ENCODE results near the gene TMEM185B.
A peak's percentile ranks its signal among the peaks of the same experiment; 100 is the strongest.

TMEM185B gene

GRCh38 chr2:120224256-120224655 lies 1.1 kb upstream of the TMEM185B start:
- Histone ChIP-seq H3K9me2 (replicated peaks; ENCODE audit: insufficient read depth, low read length) (no peaks in the 10 kb centered on the region), H3K79me2 (ENCODE audit: low read length) (peaks cover 15% of the 10 kb centered on the region), H4K20me1 (ENCODE audit: insufficient read depth, low read length) (no peaks in the 10 kb centered on the region), H3K4me1 (ENCODE audit: low read length) (peaks cover 11% of the 10 kb centered on the region; the same call in 1 of the 2 replicates), H3K9me3 (replicated peaks; ENCODE audit: insufficient read depth, low read length) (no peaks in the 10 kb centered on the region), H3F3A (ENCODE audit: insufficient read depth, low read length) (no peaks in the 10 kb centered on the region), H3K27me3 (replicated peaks; ENCODE audit: insufficient read depth, low read length) (no peaks in the 10 kb centered on the region), H3K9ac (ENCODE audit: low read length) (no peak overlapping the region), H3K27ac (ENCODE audit: low read length) (no peak overlapping the region), H2AFZ (ENCODE audit: low read length) (no peak overlapping the region), H3K36me3 (replicated peaks; ENCODE audit: insufficient read depth, low read length) (no peaks in the 10 kb centered on the region), H3K4me2 (ENCODE audit: low read depth, low read length) (0 out of 2 replicates have a peak overlapping the region, but pooled peaks have one; percentile 77), H3K4me3 (ENCODE audit: low read length) (no peak overlapping the region)
- no peak for TF ChIP-seq EZH2phosphoT487 (IDR thresholded peaks at IDR 0.05; ENCODE audit: low read length)
- TF ChIP-seq CTCF (IDR thresholded peaks at IDR 0.05; ENCODE audit: low read length), result no peak
- TF ChIP-seq EZH2 (optimal IDR thresholded peaks at IDR 0.05; ENCODE audit: low read depth, low read length), result no peak
- DNase-seq, result no peak

GRCh38 chr2:120222186-120223033 lies 790 bp downstream of the TMEM185B start:
- peaks cover 14% of the 10 kb centered on the region for H3K79me2 ChIP-seq (ENCODE audit: low read length)
- H3K4me1 ChIP-seq (ENCODE audit: low read length), result peaks cover 11% of the 10 kb centered on the region; the same call in 1 of the 2 replicates
- no peak overlapping the region for H3K9ac ChIP-seq (ENCODE audit: low read length)
- H2AFZ ChIP-seq (ENCODE audit: low read length), result no peak overlapping the region
- H3K4me2 ChIP-seq (ENCODE audit: low read depth, low read length), result peak overlapping the region; percentile 77
- DNase-seq, result no peak
- H4K20me1 ChIP-seq (ENCODE audit: insufficient read depth, low read length), result no peaks in the 10 kb centered on the region
- H3K27me3 ChIP-seq (replicated peaks; ENCODE audit: insufficient read depth, low read length), result no peaks in the 10 kb centered on the region
- TF ChIP-seq EZH2 (optimal IDR thresholded peaks at IDR 0.05; ENCODE audit: low read depth, low read length) (no peak), CTCF (IDR thresholded peaks at IDR 0.05; ENCODE audit: low read length) (no peak), EZH2phosphoT487 (IDR thresholded peaks at IDR 0.05; ENCODE audit: low read length) (no peak)
- no peaks in the 10 kb centered on the region for H3F3A ChIP-seq (ENCODE audit: insufficient read depth, low read length)
- H3K27ac ChIP-seq (ENCODE audit: low read length), result no peak overlapping the region
- H3K9me3 ChIP-seq (replicated peaks; ENCODE audit: insufficient read depth, low read length), result no peaks in the 10 kb centered on the region
- peak overlapping the region; percentile 74 for H3K4me3 ChIP-seq (ENCODE audit: low read length)
- no peaks in the 10 kb centered on the region for H3K9me2 ChIP-seq (replicated peaks; ENCODE audit: insufficient read depth, low read length)
- H3K36me3 ChIP-seq (replicated peaks; ENCODE audit: insufficient read depth, low read length), result no peaks in the 10 kb centered on the region

- H3K79me2 ChIP-seq (ENCODE audit: low read length), result peaks cover 14% of the 10 kb centered on the region
- peaks cover 11% of the 10 kb centered on the region; the same call in 1 of the 2 replicates for H3K4me1 ChIP-seq (ENCODE audit: low read length)
- no peak overlapping the region for H3K4me3 ChIP-seq (ENCODE audit: low read length)
- no peaks in the 10 kb centered on the region for H3K9me2 ChIP-seq (replicated peaks; ENCODE audit: insufficient read depth, low read length)
- no peaks in the 10 kb centered on the region for H3F3A ChIP-seq (ENCODE audit: insufficient read depth, low read length)
- H3K27me3 ChIP-seq (replicated peaks; ENCODE audit: insufficient read depth, low read length), result no peaks in the 10 kb centered on the region
- no peak for DNase-seq
- H3K36me3 ChIP-seq (replicated peaks; ENCODE audit: insufficient read depth, low read length), result no peaks in the 10 kb centered on the region
- no peak overlapping the region for H3K9ac ChIP-seq (ENCODE audit: low read length)
- no peak overlapping the region for H3K4me2 ChIP-seq (ENCODE audit: low read depth, low read length)
- H4K20me1 ChIP-seq (ENCODE audit: insufficient read depth, low read length), result no peaks in the 10 kb centered on the region
- no peaks in the 10 kb centered on the region for H3K9me3 ChIP-seq (replicated peaks; ENCODE audit: insufficient read depth, low read length)
- TF ChIP-seq CTCF (IDR thresholded peaks at IDR 0.05; ENCODE audit: low read length), result no peak
- TF ChIP-seq EZH2phosphoT487 (IDR thresholded peaks at IDR 0.05; ENCODE audit: low read length), result no peak
- no peak for TF ChIP-seq EZH2 (optimal IDR thresholded peaks at IDR 0.05; ENCODE audit: low read depth, low read length)
- H2AFZ ChIP-seq (ENCODE audit: low read length), result no peak overlapping the region
- H3K27ac ChIP-seq (ENCODE audit: low read length), result no peak overlapping the region
Observed at GRCh38 chr2:120221616-120222015, 1.6 kb downstream of the TMEM185B start.
